Neural cell (in vitro differentiated cells): ENCODE measurements around the gene MBD1.

Source experiments
- CTCF ChIP-seq: fragments of 450-650 bp; IDR thresholded peaks from 2 replicates; pipeline ENCODE4 v1.5.1; 2014; ENCODE audit warnings: antibody characterized with exemption, mild to moderate bottlenecking, moderate library complexity; ENCODE audit not compliant: poor library complexity, severe bottlenecking
- EP300 ChIP-seq: fragments of 450-650 bp; conservative IDR thresholded peaks from 2 replicates; pipeline ENCODE4 v1.6.1; 2014; ENCODE audit warnings: antibody characterized with exemption, mild to moderate bottlenecking, moderate library complexity; ENCODE audit not compliant: poor library complexity, severe bottlenecking
- EZH2 ChIP-seq: fragments of 200-600, 300-800 bp; shearing (Covaris generic), sonication (generic); IDR thresholded peaks from 2 replicates; pipeline ENCODE4 v1.6.1; 2014; ENCODE audit warnings: antibody characterized with exemption, low read length, borderline replicate concordance, mild to moderate bottlenecking; ENCODE audit not compliant: insufficient read depth, poor library complexity, severe bottlenecking
- POLR2AphosphoS5 ChIP-seq: IDR thresholded peaks from 2 replicates; pipeline ENCODE4 v1.6.1; 2012
- RAD21 ChIP-seq: fragments of 450-650 bp; conservative IDR thresholded peaks from 2 replicates; pipeline ENCODE4 v1.6.1; 2014; ENCODE audit warnings: antibody characterized with exemption, mild to moderate bottlenecking, moderate library complexity
- REST ChIP-seq: IDR thresholded peaks from 2 replicates; pipeline ENCODE4 v1.6.1; 2012; ENCODE audit warnings: borderline replicate concordance
- SMC3 ChIP-seq: fragments of 450-650 bp; conservative IDR thresholded peaks from 2 replicates; pipeline ENCODE4 v1.6.1; 2014; ENCODE audit warnings: antibody characterized with exemption, mild to moderate bottlenecking, moderate library complexity; ENCODE audit not compliant: poor library complexity
- TAF1 ChIP-seq: IDR thresholded peaks from 2 replicates; pipeline ENCODE4 v1.6.1; 2012; ENCODE audit warnings: low read depth

GRCh38 chr18:50283469-50284209, 2.3 kb upstream of the MBD1 start:
- TF ChIP-seq CTCF (no peak), REST (no peak), POLR2AphosphoS5 (no peak), EP300 (no peak), RAD21 (no peak), SMC3 (no peak), EZH2 (no peak), TAF1 (no peak)
